HG03442 (cell line): ENCODE data around the gene RGL1.
A peak's percentile ranks its signal among the peaks of the same experiment; 100 is the strongest.

Experiments used
- ATAC-seq: cut with Tn5 transposase; IDR thresholded peaks from one replicate; pipeline ENCODE4 v1.9.1; 2021; ENCODE audit warnings: mild to moderate bottlenecking, moderate library complexity; ENCODE audit not compliant: unreplicated experiment

Gene RGL1

DNA sequence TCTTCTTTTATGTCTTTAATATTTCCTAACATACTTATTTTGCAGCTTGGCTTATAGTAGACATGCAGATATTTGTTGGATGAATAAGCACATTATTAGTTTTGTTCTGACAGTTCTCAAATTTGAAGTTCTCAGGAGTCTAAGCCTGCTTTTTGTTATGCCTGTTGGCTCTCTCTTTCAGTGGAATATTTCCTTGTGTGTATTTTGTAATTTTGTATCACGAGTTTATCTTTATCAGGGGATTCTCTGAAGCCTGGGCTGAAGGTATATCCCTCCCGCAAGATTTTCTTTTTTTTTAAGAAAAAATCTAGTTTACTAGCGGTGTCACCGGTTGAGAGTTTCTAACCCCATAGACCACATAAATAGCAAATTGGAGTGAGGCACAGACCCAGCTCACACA, 105.9 kb downstream of the RGL1 start:
- ATAC-seq = no peak

DNA sequence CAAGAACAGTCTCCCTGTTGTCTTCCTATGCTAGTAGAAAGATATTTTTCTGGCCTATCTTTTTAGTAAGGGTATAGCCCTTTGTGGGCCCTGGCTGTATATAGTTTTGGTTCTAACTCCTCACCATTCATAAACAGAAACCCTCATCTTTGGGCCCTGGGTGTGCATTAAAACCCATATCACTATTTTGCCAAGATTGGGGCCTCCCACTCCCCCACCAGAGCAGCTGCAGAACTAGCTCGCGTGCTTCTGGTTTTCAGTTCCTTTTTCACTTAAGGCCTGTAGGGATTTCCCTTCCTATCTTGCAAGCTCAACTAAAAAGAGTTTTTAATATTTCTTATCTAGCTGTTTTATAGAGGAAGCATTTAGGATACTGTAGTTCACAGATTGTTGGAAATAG, 106.4 kb downstream of the RGL1 start:
- ATAC-seq = peak; percentile 74

DNA sequence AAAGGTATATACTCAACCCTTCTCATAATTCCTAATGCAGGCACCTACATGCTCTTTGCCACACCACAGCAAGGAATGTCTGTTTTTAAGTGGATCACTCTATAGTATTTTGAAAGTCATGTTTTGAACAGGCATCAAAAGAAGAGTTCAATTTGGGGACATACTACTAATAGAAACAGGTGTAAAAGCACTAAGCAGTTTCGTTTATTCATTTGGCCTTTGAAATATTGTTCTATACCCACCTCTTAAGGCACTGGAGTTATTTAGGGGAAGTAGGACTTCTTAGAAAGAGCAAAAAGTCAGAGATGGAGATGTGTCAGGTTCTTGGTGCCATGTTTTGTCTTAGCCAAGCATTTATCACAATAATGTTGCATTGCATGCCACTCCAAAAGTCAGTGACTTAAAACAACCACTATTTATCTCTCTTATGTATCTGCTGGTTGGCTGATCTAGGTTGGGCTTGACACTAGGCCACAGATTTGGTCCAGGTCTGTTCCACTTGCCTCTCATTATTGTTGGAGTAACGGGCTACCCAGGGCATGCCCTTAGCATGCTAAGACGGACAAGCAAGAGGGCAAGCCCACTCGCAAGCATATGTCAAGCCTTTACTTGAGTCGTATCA, 107.5 kb downstream of the RGL1 start:
- peak; percentile 59 for ATAC-seq

DNA sequence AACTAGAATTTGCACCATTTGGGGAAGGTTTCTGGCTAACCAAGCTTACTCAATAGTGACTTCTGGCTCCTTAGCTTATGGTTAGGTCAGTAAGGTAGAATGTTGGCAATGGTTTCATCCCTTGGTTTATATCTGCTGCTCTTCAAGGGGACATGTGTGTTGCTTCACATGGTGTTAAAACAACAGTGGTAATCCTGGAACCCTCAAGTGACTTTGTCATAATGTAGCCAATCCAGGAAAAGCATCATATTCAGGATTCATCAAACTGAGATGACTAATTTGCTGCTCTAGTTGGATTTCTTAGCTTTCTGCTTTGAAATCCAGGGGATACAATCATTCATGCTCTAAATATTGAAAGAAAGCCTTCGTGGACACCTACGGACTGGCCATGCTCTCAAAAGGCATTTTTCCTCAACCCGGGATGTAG, 108.7 kb downstream of the RGL1 start:
- ATAC-seq = no peak

GRCh38 chr1:183914276-183914675, 109.4 kb downstream of the RGL1 start:
- no peak for ATAC-seq

GRCh38 chr1:183914891-183915290, 110.0 kb downstream of the RGL1 start:
- ATAC-seq = no peak

DNA sequence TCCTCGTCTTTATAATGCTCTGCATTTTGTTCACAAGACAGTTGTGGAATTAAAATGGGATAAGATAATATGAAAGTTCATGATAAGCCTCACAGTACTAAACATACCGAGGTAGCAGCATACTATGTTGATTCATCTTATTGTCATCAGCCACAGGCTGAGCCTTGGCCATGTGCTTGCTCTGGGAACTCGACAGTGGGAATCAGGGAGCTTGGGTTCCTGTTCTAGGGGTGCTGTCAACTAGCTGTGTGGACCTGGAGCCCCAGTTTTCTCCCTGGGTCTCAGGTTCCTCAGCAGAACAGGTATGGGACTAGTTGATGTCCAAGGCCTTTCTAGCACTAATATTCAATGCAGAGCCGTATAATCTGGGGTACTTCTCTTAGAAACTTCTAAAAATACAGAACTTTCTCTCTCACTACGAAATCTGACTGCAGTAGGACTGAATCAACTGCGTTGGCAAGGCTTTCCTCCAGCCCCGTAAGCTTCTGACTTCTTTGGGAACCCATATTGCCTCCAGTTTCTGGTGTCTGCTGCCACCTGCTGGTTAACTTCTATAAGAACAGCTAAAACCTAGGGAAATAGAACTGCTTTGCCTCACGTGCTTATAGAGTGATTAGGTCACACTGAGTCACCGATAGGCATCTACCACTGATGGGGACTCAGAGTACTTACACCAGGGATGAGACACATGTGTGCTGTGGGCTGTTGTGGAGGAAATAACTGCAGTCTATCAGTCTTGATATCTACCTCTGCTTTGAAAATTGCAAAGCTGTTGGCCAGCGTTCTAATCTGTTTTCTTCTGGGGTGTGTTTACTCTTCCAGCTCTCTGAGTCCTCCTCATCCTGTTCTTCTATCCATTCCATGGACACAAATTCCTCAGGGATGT, 110.9 kb downstream of the RGL1 start:
- peak; percentile 40 for ATAC-seq

DNA sequence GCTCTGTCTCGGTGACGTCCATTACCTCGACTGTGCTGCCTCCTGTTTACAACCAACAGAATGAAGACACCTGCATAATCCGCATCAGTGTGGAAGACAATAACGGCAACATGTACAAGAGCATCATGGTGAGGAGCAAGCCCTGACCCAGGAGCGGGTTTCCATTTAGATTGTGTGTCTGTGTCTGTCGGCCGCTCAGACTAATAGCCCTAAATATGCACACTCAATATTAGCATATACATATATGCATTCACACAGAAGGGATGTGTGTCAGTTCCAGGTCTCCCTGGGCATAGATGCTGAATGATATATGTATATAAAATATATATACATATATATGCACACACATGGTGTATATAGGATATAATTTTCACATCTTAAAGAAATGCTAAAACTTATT, 111.7 kb downstream of the RGL1 start:
- ATAC-seq = no peak

DNA sequence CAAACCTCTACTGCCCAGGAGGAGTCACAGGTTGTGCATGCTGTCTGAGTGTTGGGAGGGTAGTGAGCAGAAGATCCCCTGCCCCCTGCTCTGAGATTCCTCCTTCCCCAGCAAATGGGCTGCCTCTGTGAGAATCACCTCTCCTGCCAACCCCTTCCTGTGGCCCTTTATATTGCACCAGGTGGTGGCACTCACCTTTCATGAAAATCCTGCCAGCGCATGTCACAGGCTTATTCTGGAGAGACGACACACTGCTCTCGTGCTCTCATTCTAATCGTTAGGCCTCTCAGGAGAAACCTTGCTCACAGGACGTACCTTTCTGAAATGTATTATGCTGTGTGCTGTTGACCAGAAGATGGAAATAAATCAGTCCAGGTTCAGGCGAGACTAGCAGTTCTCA, 113.7 kb downstream of the RGL1 start:
- no peak for ATAC-seq

GRCh38 chr1:183920651-183921050, 115.7 kb downstream of the RGL1 start:
- no peak for ATAC-seq

DNA sequence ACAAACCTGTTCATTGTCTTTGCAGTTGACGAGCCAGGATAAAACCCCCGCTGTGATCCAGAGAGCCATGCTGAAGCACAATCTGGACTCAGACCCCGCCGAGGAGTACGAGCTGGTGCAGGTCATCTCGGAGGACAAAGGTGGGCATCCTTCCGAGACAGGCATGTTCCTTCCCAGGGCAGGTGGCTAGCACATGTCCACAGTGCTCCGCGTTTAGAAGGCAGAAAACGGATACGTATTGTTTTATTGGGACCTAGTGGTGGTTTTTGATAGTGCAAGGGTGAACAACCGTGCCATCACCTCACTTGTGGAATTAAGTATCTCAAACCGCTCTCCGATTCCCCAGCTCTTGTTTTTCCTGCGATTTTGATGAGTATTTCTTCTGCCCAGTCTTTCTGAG, 117.3 kb downstream of the RGL1 start:
- no peak for ATAC-seq

- ATAC-seq = no peak
Measured at GRCh38 chr1:183925947-183926346, 121.0 kb downstream of the RGL1 start.

DNA sequence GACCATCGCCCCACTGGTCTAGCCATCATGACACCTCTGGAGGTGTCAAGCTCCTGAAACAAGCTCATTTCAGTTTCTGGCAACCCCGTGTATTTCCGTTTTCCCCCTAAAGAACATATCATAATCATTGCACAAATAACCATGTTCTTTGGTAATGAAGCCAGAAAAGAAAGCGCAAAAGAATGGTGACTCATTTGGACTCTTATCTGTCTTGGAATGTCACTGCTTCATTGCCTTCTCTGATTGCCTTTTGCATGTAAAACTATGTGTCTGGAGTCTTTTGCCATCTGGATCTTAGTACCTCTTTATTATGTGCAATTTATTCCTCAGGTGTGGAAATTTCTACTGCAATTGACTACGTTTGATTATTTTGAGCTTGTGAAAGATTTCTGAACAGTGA, 122.1 kb downstream of the RGL1 start:
- no peak for ATAC-seq

- ATAC-seq = no peak
Measured at GRCh38 chr1:183931646-183932271, 126.8 kb downstream of the RGL1 start.

DNA sequence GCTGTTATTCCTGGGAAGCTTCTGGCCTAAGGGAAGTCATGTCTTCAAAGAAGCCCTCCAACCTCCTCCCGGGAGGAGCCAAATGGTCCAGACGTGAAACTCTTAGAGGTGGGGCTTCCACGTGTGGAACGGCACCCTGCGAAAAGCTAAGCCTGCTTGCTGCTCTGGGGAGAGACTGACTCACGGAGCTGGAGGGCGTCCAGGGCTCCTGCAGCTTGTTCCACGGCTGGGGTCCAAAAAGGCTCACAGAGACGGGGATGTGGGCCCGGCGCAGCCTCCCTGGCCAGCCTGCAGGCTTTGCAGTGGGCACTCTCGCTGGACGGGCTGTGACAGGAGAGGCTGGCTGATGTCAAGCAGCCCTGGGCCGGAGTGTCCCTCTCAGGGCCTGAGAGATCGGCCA, 127.5 kb downstream of the RGL1 start:
- ATAC-seq = no peak

DNA sequence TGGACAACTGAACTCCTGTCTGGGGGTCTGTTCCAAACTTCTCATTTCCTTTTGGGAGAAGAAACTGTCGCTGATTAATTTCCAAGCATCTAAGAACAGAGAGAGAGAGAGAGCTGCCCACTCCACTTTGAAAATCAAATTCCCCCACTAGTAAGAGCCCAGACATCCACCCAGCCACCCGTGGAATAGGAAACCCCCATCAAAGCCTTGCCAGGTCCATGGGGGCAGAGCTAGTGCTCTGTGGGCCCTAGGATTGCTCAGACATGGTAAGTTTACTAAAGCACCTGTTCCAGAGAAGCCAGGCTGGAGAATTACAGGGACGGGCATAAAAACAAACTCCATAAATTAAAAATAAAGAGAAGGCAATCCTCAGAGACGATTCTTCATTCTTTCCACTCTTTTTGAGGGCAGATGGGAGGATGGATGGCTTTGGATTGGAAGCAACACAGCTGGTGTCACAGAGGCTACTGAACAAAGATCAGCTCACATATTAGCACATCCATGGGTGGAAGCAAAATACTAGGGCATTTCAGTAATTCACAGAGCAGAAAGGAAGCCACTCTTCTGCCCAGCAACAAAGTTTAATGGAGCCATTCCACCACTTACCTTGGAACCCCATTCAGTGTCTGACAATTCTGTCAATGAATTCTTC, 128.7 kb downstream of the RGL1 start:
- no peak for ATAC-seq

DNA sequence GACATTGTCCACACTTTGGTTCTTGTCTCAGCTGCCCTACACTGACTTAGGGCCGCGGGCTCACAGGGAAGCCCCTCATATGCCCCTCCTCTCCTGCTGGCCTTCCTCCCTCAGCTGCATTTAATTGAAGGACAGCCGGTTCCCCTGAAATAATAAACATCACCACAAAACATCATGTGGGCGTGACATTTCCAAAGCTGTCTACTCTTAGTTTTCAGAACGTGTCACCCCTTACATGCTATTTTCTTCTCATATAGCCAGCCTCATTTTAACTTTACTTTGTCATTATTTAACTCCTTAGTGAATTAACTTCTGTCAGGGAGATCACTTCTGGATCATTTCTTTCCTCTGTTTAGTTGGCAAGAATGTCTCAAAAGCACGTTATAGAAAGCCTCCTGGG, 129.4 kb downstream of the RGL1 start:
- no peak for ATAC-seq

DNA sequence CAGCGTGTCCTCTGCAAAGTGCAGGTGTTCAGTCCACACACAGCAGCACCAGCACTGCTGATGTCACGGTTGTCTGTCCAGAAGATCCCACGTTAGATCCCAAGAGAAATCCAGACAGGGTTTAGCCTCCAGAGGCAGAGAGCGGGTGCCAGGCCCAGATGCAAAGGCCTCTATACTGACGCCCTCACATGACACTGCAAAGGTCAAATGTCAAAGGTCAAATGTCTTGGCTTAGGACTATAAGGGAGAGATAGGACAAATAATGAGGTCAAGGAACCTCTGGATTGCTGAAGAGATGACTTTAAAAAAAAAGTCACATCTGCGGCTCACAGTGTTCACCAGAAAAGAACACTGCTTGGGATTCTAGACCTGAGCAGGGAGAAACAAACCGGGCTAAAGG, 131.1 kb downstream of the RGL1 start:
- ATAC-seq = no peak

DNA sequence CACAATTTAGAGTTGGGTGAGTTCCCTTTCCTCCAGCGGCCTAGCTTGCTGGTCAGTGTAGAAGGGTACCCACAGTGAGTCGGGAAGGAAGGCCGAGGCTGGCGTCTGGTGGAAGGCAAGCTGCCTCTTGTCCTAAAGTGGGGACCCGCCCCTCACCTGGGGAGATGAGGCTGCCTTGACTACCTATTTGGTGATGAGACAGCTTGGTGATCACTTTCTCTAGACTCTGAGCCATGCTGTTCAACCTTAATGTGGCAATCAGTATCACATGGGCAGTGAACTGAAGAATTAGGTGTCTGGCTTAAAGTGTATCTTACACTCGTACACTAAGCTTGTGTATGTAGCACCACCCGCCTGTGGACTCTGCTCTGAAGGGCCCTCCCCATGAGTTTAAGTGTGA, 131.9 kb downstream of the RGL1 start:
- no peak for ATAC-seq

DNA sequence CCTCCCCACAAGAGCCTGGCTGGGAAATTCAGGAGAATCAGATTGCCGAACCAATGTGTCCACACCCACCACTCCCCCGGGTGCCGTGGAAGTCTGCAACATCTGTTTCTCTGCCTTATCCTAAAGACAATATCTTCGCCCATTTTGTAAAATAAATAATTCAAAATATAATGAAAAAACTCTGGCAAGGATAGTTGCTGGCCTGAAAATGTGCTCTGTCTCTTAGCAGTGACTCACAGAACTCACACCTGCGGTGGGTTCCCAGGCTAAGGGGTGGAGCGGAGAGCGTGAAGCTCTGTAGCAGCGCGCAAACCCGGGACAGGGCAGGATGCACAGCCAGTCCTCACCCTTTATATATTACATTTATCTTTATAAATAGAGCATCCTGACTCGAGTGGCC, 132.7 kb downstream of the RGL1 start:
- ATAC-seq = no peak

DNA sequence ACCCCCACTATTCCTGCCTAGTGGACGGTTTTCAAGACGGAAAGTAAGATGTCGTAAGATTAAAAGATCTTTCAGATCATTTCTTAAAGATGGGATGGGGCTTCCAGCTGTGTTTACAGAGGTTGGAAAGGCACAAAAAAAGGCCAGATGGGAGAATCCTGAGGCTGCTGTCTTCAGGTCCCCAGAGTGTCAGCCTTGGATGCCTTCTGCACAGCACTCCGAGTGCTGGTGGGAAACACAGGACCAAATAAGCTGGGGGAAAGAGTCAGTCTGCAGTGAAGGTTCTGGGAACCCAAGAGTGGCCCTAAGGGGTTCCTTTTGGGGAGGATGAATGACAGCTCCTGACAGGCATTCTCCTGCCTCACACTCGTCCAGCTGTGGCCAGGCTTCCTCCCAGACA, 136.1 kb downstream of the RGL1 start:
- ATAC-seq = no peak
